HEK293T (cell line): ENCODE results near the gene KANK2.

ENCODE experiments used
- ARNT ChIP-seq: fragments of 450-650 bp; IDR thresholded peaks from 2 replicates; pipeline ENCODE4 v1.6.1; 2017; ENCODE audit warnings: mild to moderate bottlenecking
- BHLHE40 ChIP-seq: fragments of 450-650 bp; IDR thresholded peaks from 2 replicates; pipeline ENCODE4 v1.6.1; 2016; ENCODE audit warnings: mild to moderate bottlenecking, moderate library complexity, borderline replicate concordance
- CTBP1 ChIP-seq: fragments of 450-650 bp; IDR thresholded peaks from 2 replicates; pipeline ENCODE4 v1.6.1; 2016; ENCODE audit warnings: borderline replicate concordance
- ELF4 ChIP-seq: fragments of 450-650 bp; IDR thresholded peaks from 2 replicates; pipeline ENCODE4 v1.6.1; 2017; ENCODE audit warnings: antibody characterized with exemption
- FOXA1 ChIP-seq: fragments of 450-650 bp; IDR thresholded peaks from 2 replicates; pipeline ENCODE4 v1.6.1; 2016; ENCODE audit warnings: mild to moderate bottlenecking
- FOXK2 ChIP-seq: fragments of 450-650 bp; IDR thresholded peaks from 2 replicates; pipeline ENCODE4 v1.6.1; 2016; ENCODE audit warnings: mild to moderate bottlenecking
- FOXM1 ChIP-seq: fragments of 450-650 bp; IDR thresholded peaks from 2 replicates; pipeline ENCODE4 v1.6.1; 2017; ENCODE audit warnings: mild to moderate bottlenecking, borderline replicate concordance
- HDGF ChIP-seq: fragments of 450-650 bp; IDR thresholded peaks from 2 replicates; pipeline ENCODE4 v1.6.1; 2017; ENCODE audit warnings: antibody characterized with exemption, borderline replicate concordance
- NFRKB ChIP-seq: fragments of 450-650 bp; IDR thresholded peaks from 2 replicates; pipeline ENCODE4 v1.6.1; 2016; ENCODE audit warnings: mild to moderate bottlenecking, moderate library complexity
- SP1 ChIP-seq: fragments of 450-650 bp; IDR thresholded peaks from 2 replicates; pipeline ENCODE4 v1.6.1; 2017
- SUZ12 ChIP-seq: fragments of 450-650 bp; IDR thresholded peaks from 2 replicates; pipeline ENCODE4 v1.6.1; 2016; ENCODE audit warnings: mild to moderate bottlenecking
- TARDBP ChIP-seq: fragments of 450-650 bp; IDR thresholded peaks from 2 replicates; pipeline ENCODE4 v1.6.1; 2016
- ZNF384 ChIP-seq: fragments of 450-650 bp; IDR thresholded peaks from 2 replicates; pipeline ENCODE4 v1.6.1; 2016
- TF ChIP-seq, protein P1 (sequence below): fragments of 450-650 bp; IDR thresholded peaks from 2 replicates; pipeline ENCODE4 v1.6.1; 2016

DNA sequence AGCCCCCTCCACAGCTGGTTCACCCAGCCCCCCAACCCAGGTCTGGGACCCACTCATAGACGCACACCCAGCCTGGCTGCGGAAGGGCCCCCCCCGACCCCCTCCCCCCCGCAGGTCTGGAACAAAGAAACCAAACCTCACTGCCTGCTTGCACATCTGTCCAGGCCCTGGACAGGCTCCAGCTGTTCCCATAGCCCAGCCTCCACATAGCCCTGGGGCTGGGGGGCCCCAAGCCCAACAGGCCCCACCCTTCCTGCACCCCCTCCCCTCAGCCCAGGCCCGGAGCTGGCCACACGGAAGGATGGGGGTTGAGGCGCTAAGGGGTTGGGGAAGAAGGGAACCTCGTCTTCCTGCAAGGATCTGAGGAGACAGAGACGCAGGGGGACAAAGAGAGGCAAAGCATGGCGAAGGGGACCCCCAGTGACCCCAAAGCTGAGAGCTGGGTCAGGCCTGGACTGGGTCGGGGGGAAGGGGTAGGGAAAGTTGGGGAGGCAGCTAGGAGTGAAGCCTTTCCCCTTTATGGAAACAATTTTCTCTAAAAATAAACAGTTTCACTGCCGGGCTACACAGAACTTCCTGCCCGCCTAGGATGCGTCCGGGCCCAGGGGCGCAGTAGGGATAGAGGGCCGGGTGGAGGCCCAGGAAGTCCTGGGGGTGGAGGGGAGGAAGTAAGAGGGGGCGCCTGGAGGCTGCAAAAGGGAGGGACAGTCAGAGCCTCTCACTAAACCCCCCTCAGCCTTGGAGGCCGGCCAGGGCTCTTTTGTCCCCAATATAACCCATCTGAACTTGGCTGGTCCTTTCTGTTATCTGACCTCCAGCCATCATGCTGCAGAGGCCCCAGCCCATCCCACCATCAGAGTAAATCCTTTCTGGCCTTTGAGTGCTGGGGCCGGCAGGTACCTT, 2.4 kb downstream of the KANK2 start:
- TF ChIP-seq SUZ12 (no peak), ELF4 (no peak), FOXA1 (no peak), SP1 (no peak), TARDBP (no peak), HDGF (no peak), ARNT (no peak), FOXM1 (no peak), BHLHE40 (no peak), ZNF384 (no peak), CTBP1 (no peak), NFRKB (no peak), FOXK2 (no peak)
- TF ChIP-seq, protein P1, sequence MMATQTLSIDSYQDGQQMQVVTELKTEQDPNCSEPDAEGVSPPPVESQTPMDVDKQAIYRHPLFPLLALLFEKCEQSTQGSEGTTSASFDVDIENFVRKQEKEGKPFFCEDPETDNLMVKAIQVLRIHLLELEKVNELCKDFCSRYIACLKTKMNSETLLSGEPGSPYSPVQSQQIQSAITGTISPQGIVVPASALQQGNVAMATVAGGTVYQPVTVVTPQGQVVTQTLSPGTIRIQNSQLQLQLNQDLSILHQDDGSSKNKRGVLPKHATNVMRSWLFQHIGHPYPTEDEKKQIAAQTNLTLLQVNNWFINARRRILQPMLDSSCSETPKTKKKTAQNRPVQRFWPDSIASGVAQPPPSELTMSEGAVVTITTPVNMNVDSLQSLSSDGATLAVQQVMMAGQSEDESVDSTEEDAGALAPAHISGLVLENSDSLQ, result no peak
